HFFc6 (cell line): ENCODE measurements around the gene SAMD14. TPM values are rescaled to one million over a fixed set of nuclear protein-coding genes. Genes with fewer than 3 reads are reported as not detected.
A peak's percentile ranks its signal among the peaks of the same experiment; 100 is the strongest.

Experiments
- DNase-seq: peaks from one replicate; pipeline ENCODE4 v3.0.0-alpha.2; 2018
- H3K27ac Mint-ChIP-seq: 2 replicates; pipeline ENCODE4 v1.8.0; 2020; ENCODE audit warnings: mild to moderate bottlenecking, mixed read lengths
- H3K27me3 Mint-ChIP-seq: 2 replicates; pipeline ENCODE4 v1.8.0; 2021; ENCODE audit warnings: mild to moderate bottlenecking, moderate library complexity, mixed read lengths; ENCODE audit not compliant: insufficient read depth
- H3K36me3 Mint-ChIP-seq: 2 replicates; pipeline ENCODE4 v1.8.0; 2021; ENCODE audit warnings: low read depth, mixed read lengths
- H3K4me1 Mint-ChIP-seq: 2 replicates; pipeline ENCODE4 v1.8.0; 2020; ENCODE audit warnings: low read depth, mixed read lengths
- H3K4me3 Mint-ChIP-seq: 2 replicates; pipeline ENCODE4 v1.8.0; 2020; ENCODE audit warnings: mild to moderate bottlenecking, moderate library complexity, mixed read lengths
- H3K9me3 Mint-ChIP-seq: 2 replicates; pipeline ENCODE4 v1.8.0; 2020; ENCODE audit warnings: mild to moderate bottlenecking, mixed read lengths
- CTCF ChIP-seq: fragments of 200-600 bp; sonication (generic); IDR thresholded peaks from 2 replicates; pipeline ENCODE4 v1.5.0; 2021; ENCODE audit warnings: antibody characterized with exemption, mild to moderate bottlenecking
- total RNA-seq, 6 experiments: library from RNA; stranded (reverse); fragmentation: NEBNext Ultra II Directional; extraction: Animal tissue kit (Norgen Biotek cat#: 25700); gene quantifications; 2 replicates in 1 of 6; 3 replicates in 5 of 6; pipeline ENCODE4 v1.2.3, GENCODE V29; 2021

Gene SAMD14
- total RNA-seq, 6 experiments from 2014 or later = 4.3 to 14.1 (median 11.4) TPM

- peaks cover 42% of the 10 kb centered on the region for H3K36me3 Mint-ChIP-seq
- peak; percentile 62 for DNase-seq
- peak overlapping the region; percentile 95 for H3K4me3 Mint-ChIP-seq
- peak overlapping the region; percentile 99 for H3K27ac Mint-ChIP-seq
- H3K27me3 Mint-ChIP-seq = peaks cover 12% of the 10 kb centered on the region
- no peaks in the 10 kb centered on the region for H3K9me3 Mint-ChIP-seq
- peaks cover 90% of the 10 kb centered on the region for H3K4me1 Mint-ChIP-seq
- TF ChIP-seq CTCF = no peak
Measured at GRCh38 chr17:50060951-50061712, 68.8 kb downstream of the SAMD14 start.

Other genes with a start within 250 kb of the SAMD14 start
- gene DLX4, start 161.0 kb downstream of the SAMD14 start, total RNA-seq = not detected
- gene DLX3, start 134.9 kb downstream of the SAMD14 start, total RNA-seq = not detected
- gene ITGA3, start 74.0 kb downstream of the SAMD14 start, total RNA-seq = 100 to 1,000 TPM; 272 to 319 (median 288) TPM
- 10 to 100 TPM; 26.6 to 35.6 (median 29.6) TPM for gene PDK2, start 34.8 kb downstream of the SAMD14 start, total RNA-seq
- 10 to 100 TPM; 66.4 to 78.5 (median 68.7) TPM for gene PPP1R9B, start 20.5 kb upstream of the SAMD14 start, total RNA-seq
- under 1 TPM; 0.28 to 0.91 (median 0.76) TPM for gene SGCA, start 35.8 kb upstream of the SAMD14 start, total RNA-seq
- gene COL1A1, start 71.5 kb upstream of the SAMD14 start, total RNA-seq = 1,000 to 10,000 TPM; 4,948 to 7,804 (median 5,240) TPM
- gene TMEM92, start 144.3 kb upstream of the SAMD14 start, total RNA-seq = under 1 TPM in 3 of 6 experiments, not detected in 3; 0.17 to 0.24 (median 0.18) TPM
- gene XYLT2, start 216.0 kb upstream of the SAMD14 start, total RNA-seq = 10 to 100 TPM; 38.9 to 47.1 (median 43.2) TPM
- 10 to 100 TPM; 70.0 to 78.7 (median 75.0) TPM for gene MRPL27, start 243.0 kb upstream of the SAMD14 start, total RNA-seq
- 1 to 10 TPM; 3.3 to 7.7 (median 6.5) TPM for gene EME1, start 243.1 kb upstream of the SAMD14 start, total RNA-seq